ENCODE data around the gene MTERF1. TPM values are rescaled to one million over a fixed set of nuclear protein-coding genes. Genes with fewer than 3 reads are reported as not detected.

MTERF1 gene
- total RNA-seq, 1 donor from 2014 or later = 18.4 TPM

GRCh38 chr7:91835826-91836368 lies 44.6 kb downstream of the MTERF1 start:
- intact Hi-C loops (cut with micrococcal nuclease) = no loop called here

- intact Hi-C loops (cut with micrococcal nuclease) = no loop called here
Observed at GRCh38 chr7:91835091-91835825, 45.2 kb downstream of the MTERF1 start.

GRCh38 chr7:91832493-91833045 lies 47.9 kb downstream of the MTERF1 start:
- intact Hi-C loops (cut with micrococcal nuclease) = loop anchor here (5.0 kb wide), 1 partner anchor 630 kb away; no protein-coding TSS in a partner anchor

- intact Hi-C loops (cut with micrococcal nuclease) = no loop called here
Observed at GRCh38 chr7:91827169-91827568, 53.3 kb downstream of the MTERF1 start.

- intact Hi-C loops (cut with micrococcal nuclease) = no loop called here
Observed at GRCh38 chr7:91826377-91826776, 54.1 kb downstream of the MTERF1 start.

GRCh38 chr7:91824201-91824600 lies 56.3 kb downstream of the MTERF1 start:
- intact Hi-C loops (cut with micrococcal nuclease) = no loop called here

Other genes starting within 250 kb of the MTERF1 start
- gene AKAP9, start 60.2 kb upstream of the MTERF1 start, total RNA-seq = 45.3 and 50.7 TPM in 2 replicates

All from T-helper 1 cell treated with Interleukin-12 subunit alpha and Interleukin-12 subunit beta and Interleukin-4 antibody, amounts not matched to agents 30 ng/mL and 1 ng/mL, for 36 hours (primary cell).